ENCODE measurements around the gene TBX5. TPM values are rescaled to one million over a fixed set of nuclear protein-coding genes. Genes with fewer than 3 reads are reported as not detected.

The TBX5 gene
- total RNA-seq (2014; rRNA removed; shearing (Covaris generic)): not detected in 2 replicates

DNA sequence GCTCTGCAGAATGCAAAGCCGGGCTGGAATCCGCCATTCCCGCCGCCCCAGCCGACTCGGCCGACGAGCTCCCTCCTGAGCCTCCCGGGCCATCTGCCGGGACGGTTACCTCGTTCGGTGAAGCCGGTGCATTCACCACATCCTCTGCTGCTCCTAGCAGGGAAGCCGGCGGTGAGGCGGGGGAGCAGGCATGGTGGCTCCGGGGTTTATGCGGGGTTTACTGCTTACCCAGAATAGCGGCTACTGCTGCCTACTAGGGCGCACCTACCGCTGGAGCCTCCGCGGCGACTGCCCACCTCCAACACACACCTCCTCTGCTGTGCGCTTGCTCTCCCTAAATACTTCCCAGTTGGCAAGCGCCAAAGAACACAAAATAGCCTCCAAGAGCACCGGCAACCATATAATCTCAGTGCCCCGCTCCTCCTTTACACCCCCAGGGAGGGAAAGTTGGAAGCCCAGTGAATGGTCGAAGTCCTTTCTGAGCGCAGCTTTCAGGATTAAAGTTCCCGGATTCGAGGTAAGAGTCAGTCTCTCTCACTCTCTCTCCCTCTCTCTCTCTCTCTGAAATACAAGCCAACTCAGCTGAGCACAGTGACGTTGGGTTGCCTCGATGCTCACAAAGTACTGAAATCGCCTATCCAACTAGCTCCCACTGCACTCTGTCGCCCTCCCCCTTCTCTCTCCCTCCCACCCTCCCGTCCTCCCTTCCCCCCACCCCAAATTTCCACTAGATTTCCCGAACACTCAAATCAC, at the start of gene TBX5:
TSS of gene TBX5 (minus strand) at position 626 of the 753 bp plus-strand sequence. CDS start 2,246 bp downstream, outside the sequence.

